ENCODE measurements around the gene SCN10A.

GRCh38 chr3:38834717-38835116 lies 18.7 kb upstream of the SCN10A start:
- TF ChIP-seq, protein P1, sequence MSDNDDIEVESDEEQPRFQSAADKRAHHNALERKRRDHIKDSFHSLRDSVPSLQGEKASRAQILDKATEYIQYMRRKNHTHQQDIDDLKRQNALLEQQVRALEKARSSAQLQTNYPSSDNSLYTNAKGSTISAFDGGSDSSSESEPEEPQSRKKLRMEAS (IDR thresholded peaks at IDR 0.05; ENCODE audit: low read depth, low read length) = no peak
- no peak for TF ChIP-seq CTCF (IDR thresholded peaks at IDR 0.05; ENCODE audit: low read depth, low read length)
- TF ChIP-seq POLR2A (IDR thresholded peaks at IDR 0.05; ENCODE audit: extremely low read depth, insufficient read length) = no peak
